DMS 273 treated with DMSO at 0.1 percent for 48 hours (cell line): ENCODE data around the gene RIPPLY3.
A peak's percentile ranks its signal among the peaks of the same experiment; 100 is the strongest.
"Not testable (repeated sequence)": the region's sequence is repeated elsewhere in the genome, so short reads cannot be mapped to it uniquely, and the experiment has no call there.

Experiments
- DNase-seq: peaks from one replicate; lab custom pipeline; 2025; lab: John Stamatoyannopoulos, UW

The RIPPLY3 gene

GRCh38 chr21:37017951-37018679 is 11.6 kb downstream of the RIPPLY3 start:
- no peak for DNase-seq

DNA sequence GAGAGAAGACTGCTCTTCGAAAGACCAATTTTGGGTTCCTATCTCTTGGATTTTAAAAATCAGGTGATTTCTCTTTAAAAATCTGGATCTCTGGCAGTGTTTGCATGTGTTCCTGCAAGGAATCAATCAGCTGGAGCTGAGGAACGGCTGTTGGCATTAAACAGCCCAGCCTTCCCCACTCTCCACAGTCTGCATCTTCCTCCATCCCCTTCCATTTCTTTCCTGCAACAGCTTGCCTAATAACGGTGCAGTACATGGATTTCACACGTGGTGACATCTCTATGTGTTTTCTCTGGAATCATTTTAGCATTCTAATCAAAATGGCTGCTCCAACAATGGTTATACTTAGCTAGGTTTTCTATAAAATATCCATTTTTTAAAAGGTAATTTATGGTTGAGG is 20.0 kb downstream of the RIPPLY3 start:
- no peak for DNase-seq

DNA sequence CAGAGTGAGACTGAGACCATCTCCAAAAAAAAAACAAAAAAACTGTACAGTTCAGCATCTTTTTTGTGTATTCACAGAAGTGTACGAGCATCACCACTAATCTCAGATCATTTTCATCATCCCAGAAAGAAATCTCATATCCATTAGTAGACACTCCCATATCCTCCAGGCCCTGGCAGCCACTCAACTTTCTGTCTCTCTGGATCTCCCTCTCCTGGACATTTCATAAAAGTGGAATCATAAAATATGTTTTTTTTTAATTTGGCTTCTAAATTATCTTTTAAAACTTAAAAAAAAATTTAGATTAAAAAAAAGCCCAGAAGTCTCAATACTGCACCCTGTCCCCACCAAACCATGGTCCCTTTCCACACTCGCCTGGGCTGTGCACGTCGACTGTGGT is 22.1 kb downstream of the RIPPLY3 start:
- DNase-seq = no peak

- no peak for DNase-seq
Measured at GRCh38 chr21:37030864-37031263, 24.4 kb downstream of the RIPPLY3 start.

- no peak for DNase-seq
Measured at GRCh38 chr21:37032293-37032692, 25.8 kb downstream of the RIPPLY3 start.

DNA sequence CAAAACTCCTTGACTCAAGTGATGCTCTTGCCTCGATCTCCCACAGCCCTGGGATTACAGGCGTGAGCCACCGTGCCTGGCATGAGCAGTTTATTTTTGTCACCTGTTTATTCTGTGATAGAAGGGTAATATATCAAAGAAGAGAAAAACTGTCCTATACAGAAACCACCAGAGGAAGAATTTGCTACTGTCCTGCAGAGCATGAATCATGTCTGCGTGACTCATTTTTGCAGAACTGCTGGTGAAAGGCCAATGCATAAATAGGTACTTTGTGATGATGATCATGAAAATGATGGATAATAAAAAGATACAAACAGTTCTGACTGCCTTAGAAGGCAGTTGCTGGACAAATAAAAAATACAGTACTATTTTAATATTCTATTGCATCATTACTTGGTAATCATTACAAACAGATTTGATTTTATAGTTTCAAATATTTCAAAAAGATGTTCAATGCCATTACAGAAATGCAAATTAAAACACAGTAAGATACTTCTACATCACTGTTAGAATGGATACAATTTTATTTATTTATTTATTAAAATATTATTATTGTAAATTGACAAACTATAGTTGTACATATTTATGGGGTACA is 26.5 kb downstream of the RIPPLY3 start:
- DNase-seq = no peak

DNA sequence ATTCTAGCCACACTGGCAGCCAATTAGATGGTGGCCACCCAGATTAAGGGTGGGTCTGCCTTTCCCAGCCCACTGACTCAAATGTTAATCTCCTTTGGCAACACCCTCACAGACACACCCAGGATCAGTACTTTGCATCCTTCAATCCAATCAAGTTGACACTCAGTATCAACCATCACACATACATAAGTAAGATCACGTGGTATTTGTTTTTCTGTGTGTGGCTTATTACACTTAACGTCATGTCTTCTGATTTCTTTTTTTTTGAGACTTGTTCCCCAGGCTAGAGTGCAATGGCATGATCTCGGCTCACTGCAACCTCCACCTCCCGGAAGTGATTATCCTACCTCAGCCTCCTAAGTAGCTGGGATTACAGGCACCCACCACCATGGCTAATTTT is 27.9 kb downstream of the RIPPLY3 start:
- DNase-seq = not testable (repeated sequence)

DNA sequence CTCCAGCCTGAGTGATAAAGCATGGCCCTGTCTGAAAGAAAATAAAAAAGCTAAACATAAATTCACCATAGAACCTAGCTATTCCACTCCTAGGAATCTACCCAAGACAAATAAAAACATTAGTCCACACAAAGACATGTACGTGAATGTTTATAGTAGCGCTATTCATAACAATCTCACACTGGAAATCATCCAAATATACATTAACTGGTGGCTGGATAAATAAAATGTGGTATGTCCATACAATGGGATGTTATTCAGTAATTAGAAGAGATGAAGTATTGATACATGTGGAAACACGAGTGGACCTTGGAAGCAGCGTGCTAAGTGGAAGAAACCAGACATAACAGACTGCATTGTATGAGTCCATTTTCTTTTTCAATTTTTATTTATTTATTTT is 29.7 kb downstream of the RIPPLY3 start:
- no peak for DNase-seq

GRCh38 chr21:37039411-37040075 is 33.0 kb downstream of the RIPPLY3 start:
- DNase-seq = no peak

GRCh38 chr21:37040212-37040611 is 33.7 kb downstream of the RIPPLY3 start:
- no peak for DNase-seq

- no peak for DNase-seq
Measured at GRCh38 chr21:37041706-37042271, 35.3 kb downstream of the RIPPLY3 start.

GRCh38 chr21:37043818-37044217 is 37.3 kb downstream of the RIPPLY3 start:
- DNase-seq = no peak

DNA sequence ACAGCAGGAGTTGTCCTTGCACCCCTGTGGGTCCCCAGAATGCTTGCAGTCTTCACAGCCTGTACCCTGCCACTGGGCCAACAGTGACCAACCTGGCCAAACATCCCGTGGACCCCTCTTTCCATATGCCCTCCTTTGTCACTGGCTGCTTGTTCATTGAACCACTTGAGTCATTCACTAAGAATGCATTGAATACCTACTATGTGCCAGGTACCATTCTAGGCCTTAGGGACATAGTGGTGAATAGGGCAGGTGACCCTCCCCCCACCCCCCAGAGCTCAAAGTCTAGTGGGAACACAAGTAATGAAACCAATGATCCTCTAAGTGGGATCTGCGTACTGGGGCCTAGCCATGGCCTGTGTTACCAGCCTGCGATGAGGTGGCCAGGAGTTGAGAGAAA is 38.1 kb downstream of the RIPPLY3 start:
- DNase-seq = no peak

- no peak for DNase-seq
Measured at GRCh38 chr21:37045149-37045548, 38.6 kb downstream of the RIPPLY3 start.

DNA sequence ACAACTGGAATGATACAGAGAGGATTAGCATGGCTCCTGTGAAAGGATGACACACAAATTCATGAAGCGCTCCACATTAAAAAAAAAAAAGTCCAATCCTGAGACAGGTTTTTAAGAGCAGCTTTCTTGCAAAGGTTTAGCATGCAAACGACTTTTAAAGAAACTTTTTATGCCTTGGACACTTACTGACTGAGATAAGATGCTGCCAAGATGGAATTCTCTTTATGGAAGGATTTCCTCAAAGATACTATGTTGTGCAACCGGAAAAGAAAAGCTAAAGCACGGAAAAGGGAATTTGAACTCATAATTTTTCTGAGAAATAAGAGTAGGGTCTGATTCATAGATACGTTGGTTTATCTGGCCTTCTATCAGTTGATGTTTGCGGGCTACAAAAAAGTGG is 39.1 kb downstream of the RIPPLY3 start:
- DNase-seq = no peak

DNA sequence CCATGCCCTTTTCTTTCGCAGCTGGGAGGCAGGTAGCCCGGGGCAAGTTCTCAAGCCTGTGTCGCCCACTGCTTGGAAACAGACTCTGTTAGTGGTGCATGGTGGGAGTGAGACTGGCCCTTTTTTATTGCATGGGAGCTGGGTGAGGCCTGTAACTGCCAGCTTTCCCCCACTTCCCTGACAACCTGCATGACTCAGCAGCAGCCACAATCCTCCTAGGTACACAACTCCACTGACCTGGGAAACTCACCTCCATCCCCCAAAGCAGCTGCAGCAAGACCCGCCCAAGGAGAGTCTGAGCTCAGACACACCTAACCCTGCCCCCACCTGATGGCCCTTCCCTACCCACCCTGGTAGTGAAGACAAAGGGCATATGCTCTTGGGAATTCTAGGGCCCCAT is 40.6 kb downstream of the RIPPLY3 start:
- no peak for DNase-seq

- not testable (repeated sequence) for DNase-seq
Measured at GRCh38 chr21:37049741-37050140, 43.2 kb downstream of the RIPPLY3 start.

GRCh38 chr21:37055271-37055855 is 48.9 kb downstream of the RIPPLY3 start:
- DNase-seq = no peak

DNA sequence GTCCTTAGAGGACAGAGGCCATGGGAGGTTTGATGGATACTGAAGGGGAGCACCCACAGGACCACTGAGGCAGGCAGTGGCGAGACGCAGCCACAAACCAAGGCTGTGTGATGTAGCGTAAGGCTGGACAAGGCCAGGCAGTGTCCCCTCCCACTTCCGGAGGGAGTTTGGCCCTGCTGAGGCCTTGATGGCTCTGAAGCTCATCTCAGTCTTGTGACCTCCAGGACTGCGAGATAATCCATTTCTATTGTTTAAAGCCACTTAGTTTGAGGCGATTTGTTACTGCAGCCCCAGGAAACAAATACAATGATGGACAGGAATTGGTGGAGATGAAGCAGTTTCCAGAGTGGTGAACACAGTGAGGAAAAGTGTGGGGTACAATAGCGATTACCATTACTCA is 51.1 kb downstream of the RIPPLY3 start:
- DNase-seq = no peak

DNA sequence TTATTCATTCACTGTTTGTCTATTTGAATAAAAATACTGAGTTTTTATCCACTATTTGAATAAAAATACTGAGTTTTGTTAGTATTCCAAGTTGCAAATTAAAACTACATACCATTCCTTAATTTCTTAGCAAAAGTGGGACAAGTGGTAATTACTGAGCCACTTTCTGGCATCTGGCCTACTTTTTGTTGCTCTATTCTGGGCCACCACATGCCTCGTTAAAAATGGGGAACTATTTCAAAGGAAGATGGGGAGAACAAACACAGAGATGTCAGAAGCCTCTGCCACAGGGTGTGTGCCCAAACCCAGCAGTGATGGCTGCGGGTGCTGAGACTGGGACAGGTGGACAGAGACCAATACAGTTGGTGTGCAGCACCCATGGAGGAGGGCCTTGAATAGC is 51.8 kb downstream of the RIPPLY3 start:
- no peak for DNase-seq

- no peak for DNase-seq
Measured at GRCh38 chr21:37059181-37059580, 52.7 kb downstream of the RIPPLY3 start.

- peak; percentile 61 for DNase-seq
Measured at GRCh38 chr21:37060296-37060695, 53.8 kb downstream of the RIPPLY3 start.
